NOMO-1 treated with DMSO at 0.1 percent for 48 hours (cell line): ENCODE data around the gene DYNC1I1.
A peak's percentile ranks its signal among the peaks of the same experiment; 100 is the strongest.
"Not testable (repeated sequence)": the region's sequence is repeated elsewhere in the genome, so short reads cannot be mapped to it uniquely, and the experiment has no call there.

Experiments used
- DNase-seq: peaks from one replicate; lab custom pipeline; 2025; ENCODE audit not compliant: unreplicated experiment; lab: John Stamatoyannopoulos, UW

DYNC1I1 gene

GRCh38 chr7:95906851-95907250, 134.5 kb downstream of the DYNC1I1 start:
- peak; percentile 82 for DNase-seq

GRCh38 chr7:95907337-95907736, 135.0 kb downstream of the DYNC1I1 start:
- DNase-seq = no peak

- DNase-seq = no peak
Observed at GRCh38 chr7:95908499-95908898, 136.1 kb downstream of the DYNC1I1 start.

GRCh38 chr7:95910341-95910740, 138.0 kb downstream of the DYNC1I1 start:
- no peak for DNase-seq

- DNase-seq = peak; percentile 63
Observed at GRCh38 chr7:95915731-95916130, 143.4 kb downstream of the DYNC1I1 start.

GRCh38 chr7:95916573-95917297, 144.4 kb downstream of the DYNC1I1 start:
- DNase-seq = peak; percentile 89

GRCh38 chr7:95917634-95918033, 145.3 kb downstream of the DYNC1I1 start:
- DNase-seq = no peak

- no peak for DNase-seq
Observed at GRCh38 chr7:95919556-95919955, 147.2 kb downstream of the DYNC1I1 start.

GRCh38 chr7:95921543-95921942, 149.2 kb downstream of the DYNC1I1 start:
- no peak for DNase-seq

GRCh38 chr7:95922191-95922590, 149.8 kb downstream of the DYNC1I1 start:
- DNase-seq = no peak

GRCh38 chr7:95925236-95925635, 152.9 kb downstream of the DYNC1I1 start:
- DNase-seq = no peak

GRCh38 chr7:95925971-95926370, 153.6 kb downstream of the DYNC1I1 start:
- DNase-seq = no peak

- no peak for DNase-seq
Observed at GRCh38 chr7:95927756-95928155, 155.4 kb downstream of the DYNC1I1 start.

GRCh38 chr7:95929710-95930280, 157.4 kb downstream of the DYNC1I1 start:
- no peak for DNase-seq

GRCh38 chr7:95931460-95932232, 159.3 kb downstream of the DYNC1I1 start:
- DNase-seq = no peak

- DNase-seq = no peak
Observed at GRCh38 chr7:95933618-95934017, 161.3 kb downstream of the DYNC1I1 start.

GRCh38 chr7:95944867-95945266, 172.5 kb downstream of the DYNC1I1 start:
- DNase-seq = not testable (repeated sequence)

- peak; percentile 46 for DNase-seq
Observed at GRCh38 chr7:95950698-95951097, 178.3 kb downstream of the DYNC1I1 start.

GRCh38 chr7:95951531-95951930, 179.2 kb downstream of the DYNC1I1 start:
- DNase-seq = no peak

- no peak for DNase-seq
Observed at GRCh38 chr7:95951997-95952795, 179.8 kb downstream of the DYNC1I1 start.

- no peak for DNase-seq
Observed at GRCh38 chr7:95952851-95953250, 180.5 kb downstream of the DYNC1I1 start.
